HepG2 (cell line): ENCODE results near the gene VSIG2. TPM values are rescaled to one million over a fixed set of nuclear protein-coding genes. Genes with fewer than 3 reads are reported as not detected.

Source experiments
- ATAC-seq: fragments of 200-7000 bp; cut with Tn5 transposase; 3 replicates; pipeline ENCODE4 v1.9.1; 2020; ENCODE audit warnings: mild to moderate bottlenecking, moderate library complexity
- BruUV-seq: library from RNA; stranded (reverse); fragments of 400-500 nt; replicated peaks from 2 replicates; lab custom pipeline; 2021; lab: Mats Ljungman, UMichigan
- CTCF ChIA-PET: fragments of 300-600 bp; formaldehyde crosslinking; extraction: SDS; loops from one replicate; lab custom pipeline; 2021; ENCODE audit warnings: low total read pairs, inconsistent platforms, low intra/inter-chr PET ratio; lab: Yijun Ruan, JAX
- POLR2A ChIA-PET: fragments of 350-600 bp; sonication (Branson Sonifier 250); formaldehyde crosslinking; loops from one replicate; lab custom pipeline; 2020; ENCODE audit warnings: antibody characterized with exemption, inconsistent platforms; lab: Yijun Ruan, JAX
- DNase-seq: peaks from one replicate; pipeline ENCODE4 v3.0.0-alpha.2; 2015; ENCODE audit warnings: low spot score
- FAIRE-seq: peaks from 3 replicates; lab custom pipeline; 2011; peaks lifted over from hg19 to GRCh38; lab: Jason Lieb, UNC
- H2AFZ ChIP-seq: one replicate; pipeline ENCODE4 v1.6.1; 2011; ENCODE audit warnings: low read length, inconsistent platforms
- H3K27ac ChIP-seq: fragments of 300-600 bp; 3 replicates; pipeline ENCODE4 v1.8.0; 2011; ENCODE audit warnings: mixed run types, mild to moderate bottlenecking, mixed read lengths, low read length, inconsistent platforms; ENCODE audit not compliant: insufficient read depth; ENCODE audit errors: extremely low read length
- H3K27me3 ChIP-seq, 2 experiments: fragments of 200-600 bp in 1 of 2; 2 replicates in 1 of 2; 3 replicates in 1 of 2; pipeline versions ENCODE4 v1.6.0 to v1.8.0; 2011; ENCODE audit warnings: low read length in 2 of 2, mild to moderate bottlenecking in 2 of 2, moderate library complexity in 2 of 2, inconsistent platforms in 1 of 2; ENCODE audit not compliant: insufficient read depth in 2 of 2, control insufficient read depth in 1 of 2
- H3K36me3 ChIP-seq, 2 experiments: fragments of 200-600 bp in 1 of 2; replicated peaks in 1 of 2; 2 replicates in 1 of 2; 3 replicates in 1 of 2; pipeline versions ENCODE4 v1.5.1 to v1.8.0; 2011; ENCODE audit warnings: low read length in 2 of 2, inconsistent platforms in 1 of 2; ENCODE audit not compliant: insufficient read depth in 2 of 2, control insufficient read depth in 1 of 2
- H3K4me1 ChIP-seq: 2 replicates; pipeline ENCODE4 v1.5.1; 2012; ENCODE audit warnings: low read length, inconsistent platforms; ENCODE audit not compliant: insufficient read depth
- H3K4me2 ChIP-seq: 2 replicates; pipeline ENCODE4 v1.6.0; 2011; ENCODE audit warnings: low read depth, low read length, inconsistent platforms
- H3K4me3 ChIP-seq, 3 experiments: fragments of 200-600 bp in 1 of 3; sonication (generic), shearing (Covaris generic) in 1 of 3; replicated peaks in 1 of 3; 2 replicates each; pipeline ENCODE4 v1.5.1; 2011 to 2016; ENCODE audit warnings: low read length in 3 of 3, inconsistent platforms in 2 of 3, low read depth in 2 of 3, mild to moderate bottlenecking in 2 of 3, control low read depth in 1 of 3, mixed read lengths in 1 of 3; ENCODE audit not compliant: insufficient read depth in 1 of 3
- H3K79me2 ChIP-seq: one replicate; pipeline ENCODE4 v1.6.1; 2011; ENCODE audit warnings: low read length, inconsistent platforms; ENCODE audit not compliant: insufficient read depth
- H3K9ac ChIP-seq: 2 replicates; pipeline ENCODE4 v1.6.0; 2011; ENCODE audit warnings: mild to moderate bottlenecking, low read depth, low read length, inconsistent platforms; ENCODE audit not compliant: insufficient read depth
- H3K9me3 ChIP-seq: 2 replicates; pipeline ENCODE4 v1.5.1; 2012; ENCODE audit warnings: mild to moderate bottlenecking, low read length
- H4K20me1 ChIP-seq: 2 replicates; pipeline ENCODE4 v1.6.0; 2011; ENCODE audit warnings: inconsistent platforms, mild to moderate bottlenecking, low read length, moderate library complexity; ENCODE audit not compliant: insufficient read depth
- GPBP1L1 ChIP-seq: sonication (generic); formaldehyde crosslinking; IDR thresholded peaks from 2 replicates; pipeline ENCODE4 v1.5.0; 2020; ENCODE audit warnings: mild to moderate bottlenecking, missing genetic modification reagents
- KLF16 ChIP-seq, 2 experiments: sonication (generic) in 1 of 2; formaldehyde crosslinking in 1 of 2; IDR thresholded peaks; 2 replicates each; pipeline versions ENCODE4 v1.6.1 to v1.8.0; 2016 to 2023; ENCODE audit warnings: missing genetic modification reagents in 2 of 2, missing compliant biosample characterization in 1 of 2
- NFATC3 ChIP-seq: sonication (generic); formaldehyde crosslinking; IDR thresholded peaks from 2 replicates; pipeline ENCODE4 v1.5.1; 2020; ENCODE audit warnings: mild to moderate bottlenecking, missing genetic modification reagents
- SOX5 ChIP-seq: IDR thresholded peaks from 2 replicates; pipeline ENCODE4 v1.6.1; 2016; ENCODE audit warnings: borderline replicate concordance
- WIZ ChIP-seq: sonication (generic); formaldehyde crosslinking; IDR thresholded peaks from 2 replicates; pipeline ENCODE4 v1.5.1; 2020; ENCODE audit warnings: mild to moderate bottlenecking, missing genetic modification reagents
- ZFP90 ChIP-seq: sonication (generic); formaldehyde crosslinking; IDR thresholded peaks from 2 replicates; pipeline ENCODE4 v1.8.0; 2022; ENCODE audit warnings: missing genetic modification reagents, mild to moderate bottlenecking, inconsistent platforms, borderline replicate concordance
- ZFX ChIP-seq: sonication (generic); formaldehyde crosslinking; IDR thresholded peaks from 2 replicates; pipeline ENCODE4 v1.4.0; 2020; ENCODE audit warnings: mild to moderate bottlenecking, low read depth, missing genetic modification reagents, moderate library complexity
- ZNF230 ChIP-seq: sonication (generic); formaldehyde crosslinking; IDR thresholded peaks from 2 replicates; pipeline ENCODE4 v1.4.0; 2020; ENCODE audit warnings: mild to moderate bottlenecking, missing genetic modification reagents
- ZNF263 ChIP-seq: sonication (generic); formaldehyde crosslinking; IDR thresholded peaks from 2 replicates; pipeline ENCODE4 v1.4.0; 2020; ENCODE audit warnings: missing genetic modification reagents
- ZNF557 ChIP-seq: sonication (generic); formaldehyde crosslinking; IDR thresholded peaks from 2 replicates; pipeline ENCODE4 v1.4.0; 2020; ENCODE audit warnings: missing genetic modification reagents
- ZNF740 ChIP-seq: sonication (generic); formaldehyde crosslinking; IDR thresholded peaks from 2 replicates; pipeline ENCODE4 v1.4.0; 2020; ENCODE audit warnings: missing genetic modification reagents
- WGBS: methylation state at CpG from one replicate; pipeline ENCODE4 v1.1.6; 2017; ENCODE audit warnings: low lambda C conversion rate; 5-methylcytosine and 5-hydroxymethylcytosine counted together
- in situ Hi-C: cut with HindIII; loops from 2 replicates; pipeline ENCODE4 v1.10.0; 2017; ENCODE audit warnings: low pct_unique_long_range_greater_than_20kb; ENCODE audit not compliant: extremely low pct_ligation_motif_present
- intact Hi-C: fragments of 100-400 bp; cut with micrococcal nuclease; formaldehyde crosslinking; loops from one replicate; pipeline ENCODE4 v1.10.0; 2022; ENCODE audit not compliant: unreplicated experiment
- polyA plus RNA-seq, 8 experiments: library from polyadenylated mRNA; depleted of rRNA in 3 of 8; stranded (reverse) in 7 of 8; unstranded in 1 of 8; fragments of >200 nt; fragmentation: Illumina TruSeq in 4 of 8; extraction: Trizol in 4 of 8; gene quantifications; 2 replicates each; pipeline versions ENCODE4 v1.2.1 to v1.2.3, GENCODE V29; 2011 to 2016; ENCODE audit warnings: low read depth in 4 of 8, missing spikeins in 1 of 8, mixed read lengths in 1 of 8; ENCODE audit not compliant: insufficient read depth in 1 of 8
- total RNA-seq, 5 experiments: library from RNA; depleted of rRNA; stranded (reverse); fragments of >200 nt; fragmentation: Illumina TruSeq; extraction: Trizol; gene quantifications; 2 replicates each; pipeline ENCODE4 v1.2.3, GENCODE V29; 2016; ENCODE audit warnings: low read depth in 1 of 5
- TF ChIP-seq, protein P1 (sequence below): sonication (generic); formaldehyde crosslinking; IDR thresholded peaks from 2 replicates; pipeline ENCODE4 v1.4.0; 2020; ENCODE audit warnings: missing genetic modification reagents, borderline replicate concordance
- TF ChIP-seq, protein P2 (sequence below): sonication (generic); formaldehyde crosslinking; IDR thresholded peaks from 2 replicates; pipeline ENCODE4 v1.8.0; 2022; ENCODE audit warnings: missing genetic modification reagents, mild to moderate bottlenecking, borderline replicate concordance

Gene VSIG2
- total and polyA plus RNA-seq, 2 of the 13 experiments (the other 11 are each of a cell fraction or from before 2014, with no cell fraction given) = 0.80 to 2.7 TPM

GRCh38 chr11:124747406-124748099 lies 4.5 kb downstream of the VSIG2 start (continued):
- TF ChIP-seq ZNF740 = no peak

DNA sequence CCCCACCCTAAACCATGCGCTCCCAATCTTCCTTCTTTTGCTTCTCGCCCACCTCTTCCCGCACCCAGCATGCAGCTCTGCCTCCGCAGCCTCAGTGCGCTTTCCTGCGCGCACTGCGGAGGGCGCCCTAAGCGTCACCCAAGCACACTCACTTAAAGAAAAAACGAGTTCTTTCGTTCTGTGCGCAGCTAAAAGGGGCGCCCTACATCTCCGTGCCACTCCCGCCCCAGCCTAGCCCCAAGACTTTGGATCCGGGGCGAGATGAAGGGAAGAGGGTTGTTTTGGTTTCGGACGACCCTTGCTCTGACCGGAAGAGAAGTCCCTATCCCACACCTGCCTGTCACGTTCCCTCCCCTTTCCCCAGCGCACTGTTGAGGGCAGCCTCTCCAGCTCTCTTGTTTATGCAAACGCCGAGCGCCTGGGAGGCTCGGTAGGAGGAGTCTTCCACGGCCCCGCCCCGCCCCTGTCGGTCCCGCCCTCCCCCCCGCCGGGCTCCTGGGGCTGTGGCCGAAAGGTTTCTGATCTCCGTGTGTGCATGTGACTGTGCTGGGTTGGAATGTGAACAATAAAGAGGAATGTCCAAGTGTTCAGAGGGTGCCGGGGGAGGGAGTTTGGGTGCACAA lies 5.3 kb downstream of the VSIG2 start:
- DNase-seq (peak; percentile 89), FAIRE-seq (no peak), ATAC-seq (peak; percentile 90)
- no peaks in the 10 kb centered on the region for H3K79me2 ChIP-seq
- H2AFZ ChIP-seq = peak overlapping the region; percentile 80
- H3K4me1 ChIP-seq = peaks cover 45% of the 10 kb centered on the region
- H3K27me3 ChIP-seq = peaks cover 0 to 71% of the 10 kb centered on the region in 2 experiments; a peak in 3 of 5 replicates
- no peaks in the 10 kb centered on the region for H4K20me1 ChIP-seq
- H3K9ac ChIP-seq = peak overlapping the region; percentile 59
- H3K36me3 ChIP-seq = no peaks in the 10 kb centered on the region
- CTCF ChIA-PET = interaction anchor here (0.7 to 2.3 kb wide), 3 partner anchors 16 to 54 kb away, joined by 3 to 8 read pairs (median 3); partner anchors contain the start of gene MSANTD2
- H3K27ac ChIP-seq = peak overlapping the region; percentile 51
- POLR2A ChIA-PET = interaction anchor here (0.7 to 4.7 kb wide), 16 partner anchors 8 to 1141 kb away, joined by 3 to 48 read pairs (median 5); partner anchors contain the start of genes ESAM, MSANTD2, SIAE and SPA17
- no TSS peak for BruUV-seq
- intact Hi-C loops (loop anchor here (1.0 to 10.0 kb wide), 4 partner anchors 12 to 74 kb away; partner anchors contain the start of genes ESAM, SIAE and SPA17), in situ Hi-C loops (no loop called here)
- under 1% methylated on average over 29 of the region's 37 CpGs for WGBS
- peak overlapping the region; percentile 70 to 86 (median 78) for H3K4me3 ChIP-seq
- peak overlapping the region; percentile 100 for H3K4me2 ChIP-seq
- H3K9me3 ChIP-seq = no peaks in the 10 kb centered on the region
- TF ChIP-seq ZNF263 (CRISPR knock-in tag) = 0 out of 2 replicates have a peak, but pooled peaks have one; percentile 24
- TF ChIP-seq NFATC3 (CRISPR knock-in tag) = peak; percentile 50; the same call in 1 of the 2 replicates
- peak; percentile 61 for TF ChIP-seq ZFP90 (CRISPR knock-in tag)
- peak; percentile 74 for TF ChIP-seq SOX5 (CRISPR knock-in tag)
- TF ChIP-seq, protein P1, sequence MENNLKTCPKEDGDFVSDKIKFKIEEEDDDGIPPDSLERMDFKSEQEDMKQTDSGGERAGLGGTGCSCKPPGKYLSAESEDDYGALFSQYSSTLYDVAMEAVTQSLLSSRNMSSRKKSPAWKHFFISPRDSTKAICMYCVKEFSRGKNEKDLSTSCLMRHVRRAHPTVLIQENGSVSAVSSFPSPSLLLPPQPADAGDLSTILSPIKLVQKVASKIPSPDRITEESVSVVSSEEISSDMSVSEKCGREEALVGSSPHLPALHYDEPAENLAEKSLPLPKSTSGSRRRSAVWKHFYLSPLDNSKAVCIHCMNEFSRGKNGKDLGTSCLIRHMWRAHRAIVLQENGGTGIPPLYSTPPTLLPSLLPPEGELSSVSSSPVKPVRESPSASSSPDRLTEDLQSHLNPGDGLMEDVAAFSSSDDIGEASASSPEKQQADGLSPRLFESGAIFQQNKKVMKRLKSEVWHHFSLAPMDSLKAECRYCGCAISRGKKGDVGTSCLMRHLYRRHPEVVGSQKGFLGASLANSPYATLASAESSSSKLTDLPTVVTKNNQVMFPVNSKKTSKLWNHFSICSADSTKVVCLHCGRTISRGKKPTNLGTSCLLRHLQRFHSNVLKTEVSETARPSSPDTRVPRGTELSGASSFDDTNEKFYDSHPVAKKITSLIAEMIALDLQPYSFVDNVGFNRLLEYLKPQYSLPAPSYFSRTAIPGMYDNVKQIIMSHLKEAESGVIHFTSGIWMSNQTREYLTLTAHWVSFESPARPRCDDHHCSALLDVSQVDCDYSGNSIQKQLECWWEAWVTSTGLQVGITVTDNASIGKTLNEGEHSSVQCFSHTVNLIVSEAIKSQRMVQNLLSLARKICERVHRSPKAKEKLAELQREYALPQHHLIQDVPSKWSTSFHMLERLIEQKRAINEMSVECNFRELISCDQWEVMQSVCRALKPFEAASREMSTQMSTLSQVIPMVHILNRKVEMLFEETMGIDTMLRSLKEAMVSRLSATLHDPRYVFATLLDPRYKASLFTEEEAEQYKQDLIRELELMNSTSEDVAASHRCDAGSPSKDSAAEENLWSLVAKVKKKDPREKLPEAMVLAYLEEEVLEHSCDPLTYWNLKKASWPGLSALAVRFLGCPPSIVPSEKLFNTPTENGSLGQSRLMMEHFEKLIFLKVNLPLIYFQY (CRISPR knock-in tag) = peak; percentile 28; the same call in 1 of the 2 replicates
- TF ChIP-seq KLF16 (CRISPR knock-in tag; IDR thresholded peaks at IDR 0.05) = 0 out of 4 replicates have a peak, but pooled peaks of 1 of the 2 experiments have one; percentile 35
- TF ChIP-seq ZNF230 = 0 out of 2 replicates have a peak, but pooled peaks have one; percentile 8
- TF ChIP-seq ZNF557 = 0 out of 2 replicates have a peak, but pooled peaks have one; percentile 44
- 0 out of 2 replicates have a peak, but pooled peaks have one; percentile 3 for TF ChIP-seq ZFX (CRISPR knock-in tag)
- TF ChIP-seq GPBP1L1 (CRISPR knock-in tag) = no peak
- TF ChIP-seq, protein P2, sequence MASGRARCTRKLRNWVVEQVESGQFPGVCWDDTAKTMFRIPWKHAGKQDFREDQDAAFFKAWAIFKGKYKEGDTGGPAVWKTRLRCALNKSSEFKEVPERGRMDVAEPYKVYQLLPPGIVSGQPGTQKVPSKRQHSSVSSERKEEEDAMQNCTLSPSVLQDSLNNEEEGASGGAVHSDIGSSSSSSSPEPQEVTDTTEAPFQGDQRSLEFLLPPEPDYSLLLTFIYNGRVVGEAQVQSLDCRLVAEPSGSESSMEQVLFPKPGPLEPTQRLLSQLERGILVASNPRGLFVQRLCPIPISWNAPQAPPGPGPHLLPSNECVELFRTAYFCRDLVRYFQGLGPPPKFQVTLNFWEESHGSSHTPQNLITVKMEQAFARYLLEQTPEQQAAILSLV (CRISPR knock-in tag) = peak; percentile 58; the same call in 1 of the 2 replicates
- TF ChIP-seq WIZ (CRISPR knock-in tag) = 0 out of 2 replicates have a peak, but pooled peaks have one; percentile 69
